ENCODE data around the gene CFAP251.
A peak's percentile ranks its signal among the peaks of the same experiment; 100 is the strongest.

Gene CFAP251

DNA sequence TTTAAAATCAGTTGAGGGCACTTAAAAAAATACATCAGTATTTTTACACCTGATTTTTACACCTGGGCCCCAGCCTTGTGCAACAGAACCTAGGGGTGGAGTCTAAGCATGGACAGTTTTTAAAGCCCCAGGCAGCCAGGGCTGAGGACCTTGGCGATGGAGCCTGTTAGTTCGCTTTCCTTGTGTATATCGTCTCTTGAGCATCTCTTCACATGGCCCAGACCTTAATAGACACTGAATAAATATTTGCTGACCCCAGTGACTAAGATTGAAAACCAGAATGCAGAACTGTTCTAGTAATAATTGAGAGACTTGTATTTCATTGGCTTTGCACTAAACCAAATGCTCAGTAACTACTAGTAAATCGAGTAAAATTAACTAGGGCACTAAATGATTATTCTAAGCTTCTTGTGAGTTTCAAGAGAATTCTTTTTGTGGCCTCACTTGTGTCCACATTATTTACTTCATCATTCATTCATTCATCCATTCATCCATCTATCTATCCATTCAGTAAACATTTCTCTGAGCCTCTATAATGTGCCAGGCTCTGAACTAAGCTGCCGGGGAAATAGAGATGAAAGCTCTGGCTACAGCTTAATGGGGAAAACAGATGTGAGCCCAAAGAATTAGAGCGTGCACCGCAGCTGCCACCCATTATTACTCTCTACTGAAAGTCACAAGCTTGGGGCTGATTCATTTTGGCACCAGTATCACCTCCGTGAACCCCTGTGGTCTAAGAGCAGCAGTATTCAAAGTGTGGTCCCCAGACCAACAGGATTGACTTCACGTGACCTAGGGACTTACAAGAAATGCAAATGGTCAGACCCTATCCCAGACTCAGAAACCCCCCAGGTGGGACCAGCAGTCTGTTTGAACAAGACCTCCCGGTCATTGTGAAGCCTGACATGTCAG lies 72.6 kb downstream of the CFAP251 start:
- Histone ChIP-seq H3K4me2 (ENCODE audit: low read length) (no peak overlapping the region), H3K18ac (ENCODE audit: low read length) (no peak overlapping the region), H4K91ac (ENCODE audit: low read depth, low read length) (no peak overlapping the region), H2AFZ (ENCODE audit: insufficient read depth, low read length, poor library complexity) (no peak overlapping the region), H3K79me1 (ENCODE audit: low read length) (no peaks in the 10 kb centered on the region), H2BK12ac (ENCODE audit: low read length) (no peak overlapping the region), H2AK5ac (ENCODE audit: low read length) (no peak overlapping the region), H2BK5ac (ENCODE audit: low read depth, low read length, poor library complexity) (no peak overlapping the region), H4K12ac (ENCODE audit: low read depth, low read length) (no peak overlapping the region), H4K8ac (ENCODE audit: low read depth, low read length) (no peak overlapping the region), H3K14ac (ENCODE audit: low read length) (no peak overlapping the region), H3K27me3 (ENCODE audit: insufficient read depth, low read length) (no peaks in the 10 kb centered on the region), H3K36me3 (ENCODE audit: control insufficient read depth in 1 of 2, insufficient read depth in 2 of 2, low read length in 2 of 2) (no peaks in the 10 kb centered on the region), H3K4ac (ENCODE audit: low read depth, low read length) (no peak overlapping the region), H3K23ac (ENCODE audit: low read length) (no peak overlapping the region), H2BK120ac (ENCODE audit: insufficient read depth, low read length, poor library complexity) (no peak overlapping the region), H3K79me2 (ENCODE audit: control insufficient read depth, insufficient read depth, low read length, poor library complexity) (no peaks in the 10 kb centered on the region), H3K9me3 (ENCODE audit: insufficient read depth, low read depth, low read length) (peaks cover 6% of the 10 kb centered on the region), H3K4me1 (ENCODE audit: control insufficient read depth in 1 of 2, insufficient read depth in 2 of 2, low read length in 2 of 2) (no peaks in the 10 kb centered on the region), H3K9ac (ENCODE audit: low read length) (no peak overlapping the region), H3K4me3 (ENCODE audit: low read depth, low read length) (no peak overlapping the region), H3K27ac (ENCODE audit: low read depth, low read length) (no peak overlapping the region)
- no peak for DNase-seq
- no CpG with 5 or more reads among the region's 10 CpGs for WGBS (ENCODE audit: extremely low coverage, insufficient coverage, insufficient read length)

DNA sequence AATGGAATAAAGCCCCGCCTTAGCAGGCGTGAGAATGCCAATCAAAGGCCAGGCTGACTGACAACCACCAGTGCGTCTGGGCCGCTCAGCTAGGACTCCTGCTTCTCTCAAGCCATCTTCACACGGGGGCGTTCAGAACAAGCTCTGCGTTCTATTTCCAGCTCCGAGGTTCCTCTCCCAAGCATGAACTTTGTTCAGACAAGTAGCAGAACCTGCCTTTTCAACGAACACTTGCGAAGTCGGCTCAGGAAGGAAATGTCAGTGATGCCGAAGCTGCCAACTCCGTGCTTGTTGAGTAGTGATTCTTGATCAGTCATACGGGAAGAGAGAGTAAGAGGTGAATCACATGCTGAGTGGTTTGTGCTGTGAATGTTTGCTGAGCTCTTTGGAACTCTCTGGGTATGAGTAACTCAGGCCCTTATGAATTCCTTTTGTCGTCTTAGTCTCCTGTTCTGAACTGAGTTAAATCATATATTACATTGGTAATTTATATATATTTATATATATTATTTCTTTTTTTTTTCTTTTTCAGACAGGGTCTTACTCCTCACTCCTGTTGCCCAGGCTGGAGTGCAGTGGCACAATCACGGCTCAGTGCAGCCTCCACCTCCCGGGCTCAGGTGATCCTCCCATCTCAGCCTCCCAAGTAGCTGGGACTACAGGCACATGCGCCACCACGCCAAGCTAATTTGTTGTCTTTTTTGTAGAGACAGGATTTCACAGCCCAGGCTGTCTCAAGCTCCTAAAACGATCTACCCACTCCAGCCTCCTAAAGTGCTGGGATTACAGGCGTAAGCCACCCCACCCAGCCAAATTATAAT lies 73.9 kb downstream of the CFAP251 start:
- H3K79me2 ChIP-seq (ENCODE audit: control insufficient read depth, insufficient read depth, low read length, poor library complexity): no peaks in the 10 kb centered on the region
- no peak overlapping the region for H4K91ac ChIP-seq (ENCODE audit: low read depth, low read length)
- no peak overlapping the region for H3K27ac ChIP-seq (ENCODE audit: low read depth, low read length)
- no CpG with 5 or more reads among the region's 21 CpGs for WGBS (ENCODE audit: extremely low coverage, insufficient coverage, insufficient read length)
- no peak overlapping the region for H3K9ac ChIP-seq (ENCODE audit: low read length)
- H2AK5ac ChIP-seq (ENCODE audit: low read length): no peak overlapping the region
- H3K4me2 ChIP-seq (ENCODE audit: low read length): no peak overlapping the region
- H4K12ac ChIP-seq (ENCODE audit: low read depth, low read length): no peak overlapping the region
- no peak overlapping the region for H3K18ac ChIP-seq (ENCODE audit: low read length)
- no peaks in the 10 kb centered on the region for H3K36me3 ChIP-seq (ENCODE audit: control insufficient read depth in 1 of 2, insufficient read depth in 2 of 2, low read length in 2 of 2)
- H2BK120ac ChIP-seq (ENCODE audit: insufficient read depth, low read length, poor library complexity): no peak overlapping the region
- no peak overlapping the region for H4K8ac ChIP-seq (ENCODE audit: low read depth, low read length)
- peak; percentile 57 to 84 for DNase-seq
- H2AFZ ChIP-seq (ENCODE audit: insufficient read depth, low read length, poor library complexity): no peak overlapping the region
- H3K9me3 ChIP-seq (ENCODE audit: insufficient read depth, low read depth, low read length): peaks cover 6% of the 10 kb centered on the region
- no peak overlapping the region for H3K4me3 ChIP-seq (ENCODE audit: low read depth, low read length)
- no peaks in the 10 kb centered on the region for H3K4me1 ChIP-seq (ENCODE audit: control insufficient read depth in 1 of 2, insufficient read depth in 2 of 2, low read length in 2 of 2)
- no peak overlapping the region for H3K14ac ChIP-seq (ENCODE audit: low read length)
- no peak overlapping the region for H2BK5ac ChIP-seq (ENCODE audit: low read depth, low read length, poor library complexity)
- H3K4ac ChIP-seq (ENCODE audit: low read depth, low read length): no peak overlapping the region
- H3K79me1 ChIP-seq (ENCODE audit: low read length): no peaks in the 10 kb centered on the region
- no peaks in the 10 kb centered on the region for H3K27me3 ChIP-seq (ENCODE audit: insufficient read depth, low read length)
- no peak overlapping the region for H3K23ac ChIP-seq (ENCODE audit: low read length)
- no peak overlapping the region for H2BK12ac ChIP-seq (ENCODE audit: low read length)

DNA sequence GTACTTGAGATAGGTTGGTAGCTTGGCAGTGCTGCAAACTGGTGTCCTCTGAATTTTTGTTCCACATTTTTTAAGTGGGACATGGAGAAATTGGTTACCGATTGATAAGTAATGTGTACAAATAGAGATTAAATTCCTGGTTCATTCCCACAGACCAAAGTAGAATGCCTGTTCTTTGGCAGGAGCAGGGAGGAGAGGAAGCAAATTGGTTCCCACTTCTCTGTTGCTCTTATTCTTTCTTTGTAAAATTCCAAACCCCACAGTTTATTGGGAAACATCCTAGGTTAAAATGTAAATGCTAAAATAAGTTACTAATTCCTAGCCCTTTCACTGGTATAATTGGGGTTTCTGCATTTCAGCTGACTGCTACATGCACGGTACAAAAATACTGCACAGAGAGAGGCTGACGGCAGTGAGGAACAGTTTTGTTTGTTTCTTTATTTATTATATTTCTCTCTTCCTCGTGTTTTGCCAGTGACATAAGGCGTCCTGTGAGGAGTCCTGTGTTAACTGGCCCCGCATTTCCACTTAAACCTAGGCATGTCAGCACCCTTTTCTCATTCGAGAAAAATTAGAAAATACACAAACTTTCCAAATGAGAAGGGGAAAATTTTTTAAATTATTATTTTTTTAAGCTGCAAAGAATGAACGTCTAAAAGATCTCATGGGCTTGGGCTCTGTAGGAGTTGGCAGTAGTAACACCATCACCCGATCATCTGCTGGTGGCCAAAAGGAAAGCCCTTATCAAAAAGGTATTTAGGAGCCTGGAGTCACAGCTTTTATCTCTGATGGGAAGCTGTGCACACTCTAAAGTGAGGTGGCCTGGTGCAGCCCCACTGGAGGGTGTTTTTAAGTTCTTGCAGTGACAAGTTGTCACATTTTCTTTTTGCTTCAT lies 77.9 kb downstream of the CFAP251 start:
- Histone ChIP-seq H3K27ac (ENCODE audit: low read depth, low read length) (no peak overlapping the region), H3K4me1 (ENCODE audit: control insufficient read depth in 1 of 2, insufficient read depth in 2 of 2, low read length in 2 of 2) (no peaks in the 10 kb centered on the region), H3K27me3 (ENCODE audit: insufficient read depth, low read length) (no peaks in the 10 kb centered on the region), H2AK5ac (ENCODE audit: low read length) (no peak overlapping the region), H3K9ac (ENCODE audit: low read length) (no peak overlapping the region), H3K79me1 (ENCODE audit: low read length) (no peaks in the 10 kb centered on the region), H3K4me3 (ENCODE audit: low read depth, low read length) (no peak overlapping the region), H3K14ac (ENCODE audit: low read length) (no peak overlapping the region), H2BK120ac (ENCODE audit: insufficient read depth, low read length, poor library complexity) (no peak overlapping the region), H3K4me2 (ENCODE audit: low read length) (no peak overlapping the region), H2BK5ac (ENCODE audit: low read depth, low read length, poor library complexity) (no peak overlapping the region), H3K4ac (ENCODE audit: low read depth, low read length) (no peak overlapping the region), H3K18ac (ENCODE audit: low read length) (no peak overlapping the region), H3K36me3 (ENCODE audit: control insufficient read depth in 1 of 2, insufficient read depth in 2 of 2, low read length in 2 of 2) (peaks cover 0 to 1% of the 10 kb centered on the region in 2 experiments), H4K12ac (ENCODE audit: low read depth, low read length) (no peak overlapping the region), H4K91ac (ENCODE audit: low read depth, low read length) (no peak overlapping the region), H3K23ac (ENCODE audit: low read length) (no peak overlapping the region), H4K8ac (ENCODE audit: low read depth, low read length) (no peak overlapping the region), H3K9me3 (ENCODE audit: insufficient read depth, low read depth, low read length) (peaks cover 2% of the 10 kb centered on the region), H2AFZ (ENCODE audit: insufficient read depth, low read length, poor library complexity) (no peak overlapping the region), H2BK12ac (ENCODE audit: low read length) (no peak overlapping the region), H3K79me2 (ENCODE audit: control insufficient read depth, insufficient read depth, low read length, poor library complexity) (no peaks in the 10 kb centered on the region)
- DNase-seq: peak in 1 of 2 donors; percentile 20
- WGBS (ENCODE audit: extremely low coverage, insufficient coverage, insufficient read length): no CpG with 5 or more reads among the region's 9 CpGs
